ENCODE data around the gene RAP1GAP.

- TF ChIP-seq, protein P1, sequence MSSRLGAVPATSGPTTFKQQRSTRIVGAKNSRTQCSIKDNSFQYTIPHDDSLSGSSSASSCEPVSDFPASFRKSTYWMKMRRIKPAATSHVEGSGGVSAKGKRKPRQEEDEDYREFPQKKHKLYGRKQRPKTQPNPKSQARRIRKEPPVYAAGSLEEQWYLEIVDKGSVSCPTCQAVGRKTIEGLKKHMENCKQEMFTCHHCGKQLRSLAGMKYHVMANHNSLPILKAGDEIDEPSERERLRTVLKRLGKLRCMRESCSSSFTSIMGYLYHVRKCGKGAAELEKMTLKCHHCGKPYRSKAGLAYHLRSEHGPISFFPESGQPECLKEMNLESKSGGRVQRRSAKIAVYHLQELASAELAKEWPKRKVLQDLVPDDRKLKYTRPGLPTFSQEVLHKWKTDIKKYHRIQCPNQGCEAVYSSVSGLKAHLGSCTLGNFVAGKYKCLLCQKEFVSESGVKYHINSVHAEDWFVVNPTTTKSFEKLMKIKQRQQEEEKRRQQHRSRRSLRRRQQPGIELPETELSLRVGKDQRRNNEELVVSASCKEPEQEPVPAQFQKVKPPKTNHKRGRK (CRISPR knock-in tag; IDR thresholded peaks at IDR 0.05) = no peak
- TF ChIP-seq CTCF (CRISPR knock-in tag; IDR thresholded peaks at IDR 0.05) = no peak
- no peak for TF ChIP-seq ZNF274 (CRISPR knock-in tag; IDR thresholded peaks at IDR 0.05)
- TF ChIP-seq GABPA (IDR thresholded peaks at IDR 0.05; ENCODE audit: low read depth, low read length) = no peak
- no peak for TF ChIP-seq GABPA (CRISPR knock-in tag; IDR thresholded peaks at IDR 0.05; ENCODE audit: low read depth)
- no peak for TF ChIP-seq ZNF639 (CRISPR knock-in tag; conservative IDR thresholded peaks at IDR 0.05)
- TF ChIP-seq HCFC1 (IDR thresholded peaks at IDR 0.05; ENCODE audit: low read depth, low read length) = no peak
- TF ChIP-seq NR2C2 (CRISPR knock-in tag; IDR thresholded peaks at IDR 0.05; ENCODE audit: borderline replicate concordance) = no peak
- no peak for TF ChIP-seq JUN (CRISPR knock-in tag; IDR thresholded peaks at IDR 0.05)
- TF ChIP-seq SETDB1 (CRISPR knock-in tag; IDR thresholded peaks at IDR 0.05; ENCODE audit: borderline replicate concordance) = no peak
- TF ChIP-seq, protein P2, sequence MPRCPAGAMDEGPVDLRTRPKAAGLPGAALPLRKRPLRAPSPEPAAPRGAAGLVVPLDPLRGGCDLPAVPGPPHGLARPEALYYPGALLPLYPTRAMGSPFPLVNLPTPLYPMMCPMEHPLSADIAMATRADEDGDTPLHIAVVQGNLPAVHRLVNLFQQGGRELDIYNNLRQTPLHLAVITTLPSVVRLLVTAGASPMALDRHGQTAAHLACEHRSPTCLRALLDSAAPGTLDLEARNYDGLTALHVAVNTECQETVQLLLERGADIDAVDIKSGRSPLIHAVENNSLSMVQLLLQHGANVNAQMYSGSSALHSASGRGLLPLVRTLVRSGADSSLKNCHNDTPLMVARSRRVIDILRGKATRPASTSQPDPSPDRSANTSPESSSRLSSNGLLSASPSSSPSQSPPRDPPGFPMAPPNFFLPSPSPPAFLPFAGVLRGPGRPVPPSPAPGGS (CRISPR knock-in tag; IDR thresholded peaks at IDR 0.05) = no peak
- TF ChIP-seq EZH2 (conservative IDR thresholded peaks at IDR 0.05; ENCODE audit: low read depth, low read length) = no peak
- TF ChIP-seq, protein P3, sequence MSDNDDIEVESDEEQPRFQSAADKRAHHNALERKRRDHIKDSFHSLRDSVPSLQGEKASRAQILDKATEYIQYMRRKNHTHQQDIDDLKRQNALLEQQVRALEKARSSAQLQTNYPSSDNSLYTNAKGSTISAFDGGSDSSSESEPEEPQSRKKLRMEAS (IDR thresholded peaks at IDR 0.05) = no peak
- no peak for TF ChIP-seq MAZ (IDR thresholded peaks at IDR 0.05; ENCODE audit: borderline replicate concordance, low read depth, low read length)
- TF ChIP-seq MAZ (CRISPR knock-in tag; IDR thresholded peaks at IDR 0.05; ENCODE audit: low read depth) = no peak
These were observed 16.8 kb downstream of the RAP1GAP start for GRCh38 chr1:21652101-21652936.

All from HepG2 (cell line).